DOHH2 (cell line): ENCODE measurements around the gene DTD2.
A peak's percentile ranks its signal among the peaks of the same experiment; 100 is the strongest.

Experiments
- H3F3A ChIP-seq: fragments of 200-600 bp; sonication (generic), shearing (Covaris generic); 2 replicates; pipeline ENCODE4 v1.6.0; 2016; ENCODE audit warnings: antibody characterized with exemption, mild to moderate bottlenecking; ENCODE audit not compliant: control insufficient read depth, insufficient read depth
- H3K27ac ChIP-seq: fragments of 200-600 bp; sonication (generic); 2 replicates; pipeline ENCODE4 v1.5.1; 2014; ENCODE audit warnings: low read depth, mild to moderate bottlenecking, low read length, moderate library complexity
- H3K27me3 ChIP-seq: fragments of 200-600 bp; sonication (generic); 2 replicates; pipeline ENCODE4 v1.6.1; 2014; ENCODE audit warnings: mild to moderate bottlenecking, low read length, mixed read lengths; ENCODE audit not compliant: control insufficient read depth
- H3K36me3 ChIP-seq: fragments of 200-600 bp; sonication (generic); 2 replicates; pipeline ENCODE4 v1.6.1; 2014; ENCODE audit warnings: mild to moderate bottlenecking, low read length, moderate library complexity, mixed read lengths; ENCODE audit not compliant: control insufficient read depth
- H3K4me1 ChIP-seq: fragments of 200-600 bp; sonication (generic); 2 replicates; pipeline ENCODE4 v1.6.1; 2014; ENCODE audit warnings: mild to moderate bottlenecking, low read length, mixed read lengths; ENCODE audit not compliant: control insufficient read depth
- H3K4me2 ChIP-seq: fragments of 200-600 bp; sonication (generic); 2 replicates; pipeline ENCODE4 v1.6.0; 2014; ENCODE audit warnings: mild to moderate bottlenecking, low read length, moderate library complexity
- H3K4me3 ChIP-seq: fragments of 200-600 bp; sonication (generic); 2 replicates; pipeline ENCODE4 v1.5.1; 2014; ENCODE audit warnings: mild to moderate bottlenecking, low read length, mixed read lengths
- H3K79me2 ChIP-seq: fragments of 200-600 bp; sonication (generic); 2 replicates; pipeline ENCODE4 v1.6.1; 2014; ENCODE audit warnings: mild to moderate bottlenecking, low read length, mixed read lengths; ENCODE audit not compliant: control insufficient read depth
- H3K9me2 ChIP-seq: fragments of 200-600 bp; sonication (generic); replicated peaks from 2 replicates; pipeline ENCODE4 v1.6.1; 2014; ENCODE audit warnings: mild to moderate bottlenecking, low read length, mixed read lengths; ENCODE audit not compliant: control insufficient read depth
- H3K9me3 ChIP-seq: fragments of 200-600 bp; sonication (generic); 2 replicates; pipeline ENCODE4 v1.6.1; 2014; ENCODE audit warnings: antibody characterized with exemption, low read length, mixed read lengths; ENCODE audit not compliant: control insufficient read depth, insufficient read depth
- H4K20me1 ChIP-seq: fragments of 200-600 bp; sonication (generic); 2 replicates; pipeline ENCODE4 v1.6.0; 2014; ENCODE audit warnings: low read depth, mild to moderate bottlenecking, antibody characterized with exemption, low read length, moderate library complexity; ENCODE audit not compliant: control insufficient read depth, insufficient read depth
- EZH2phosphoT487 ChIP-seq: fragments of 200-600 bp; sonication (generic); IDR thresholded peaks from 2 replicates; pipeline ENCODE4 v1.6.1; 2017; ENCODE audit warnings: borderline replicate concordance, mild to moderate bottlenecking, antibody characterized with exemption, low read length, moderate library complexity, mixed read lengths
- TF ChIP-seq, protein P1 (sequence below): fragments of 200-600 bp; sonication (generic); IDR thresholded peaks from one replicate; pipeline ENCODE4 v1.5.1; 2014; ENCODE audit warnings: antibody characterized with exemption, mild to moderate bottlenecking, low read depth, low read length; ENCODE audit not compliant: poor library complexity, severe bottlenecking

DTD2 gene

GRCh38 chr14:31421200-31421599, 36.1 kb downstream of the DTD2 start:
- no peaks in the 10 kb centered on the region for H3K9me2 ChIP-seq
- peak overlapping the region; percentile 64 for H3K4me2 ChIP-seq
- H3K79me2 ChIP-seq, result peaks cover 16% of the 10 kb centered on the region
- no peaks in the 10 kb centered on the region for H3K9me3 ChIP-seq
- peaks cover 21% of the 10 kb centered on the region for H3K4me1 ChIP-seq
- TF ChIP-seq, protein P1, sequence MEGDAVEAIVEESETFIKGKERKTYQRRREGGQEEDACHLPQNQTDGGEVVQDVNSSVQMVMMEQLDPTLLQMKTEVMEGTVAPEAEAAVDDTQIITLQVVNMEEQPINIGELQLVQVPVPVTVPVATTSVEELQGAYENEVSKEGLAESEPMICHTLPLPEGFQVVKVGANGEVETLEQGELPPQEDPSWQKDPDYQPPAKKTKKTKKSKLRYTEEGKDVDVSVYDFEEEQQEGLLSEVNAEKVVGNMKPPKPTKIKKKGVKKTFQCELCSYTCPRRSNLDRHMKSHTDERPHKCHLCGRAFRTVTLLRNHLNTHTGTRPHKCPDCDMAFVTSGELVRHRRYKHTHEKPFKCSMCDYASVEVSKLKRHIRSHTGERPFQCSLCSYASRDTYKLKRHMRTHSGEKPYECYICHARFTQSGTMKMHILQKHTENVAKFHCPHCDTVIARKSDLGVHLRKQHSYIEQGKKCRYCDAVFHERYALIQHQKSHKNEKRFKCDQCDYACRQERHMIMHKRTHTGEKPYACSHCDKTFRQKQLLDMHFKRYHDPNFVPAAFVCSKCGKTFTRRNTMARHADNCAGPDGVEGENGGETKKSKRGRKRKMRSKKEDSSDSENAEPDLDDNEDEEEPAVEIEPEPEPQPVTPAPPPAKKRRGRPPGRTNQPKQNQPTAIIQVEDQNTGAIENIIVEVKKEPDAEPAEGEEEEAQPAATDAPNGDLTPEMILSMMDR, result no peak
- no peak for TF ChIP-seq EZH2phosphoT487
- peaks cover 15% of the 10 kb centered on the region for H3F3A ChIP-seq
- H3K27me3 ChIP-seq, result no peaks in the 10 kb centered on the region
- no peaks in the 10 kb centered on the region for H4K20me1 ChIP-seq
- peak overlapping the region; percentile 91 for H3K4me3 ChIP-seq
- H3K27ac ChIP-seq, result no peak overlapping the region
- no peaks in the 10 kb centered on the region for H3K36me3 ChIP-seq

- Histone ChIP-seq H3F3A (peaks cover 15% of the 10 kb centered on the region), H3K27me3 (no peaks in the 10 kb centered on the region), H3K9me2 (no peaks in the 10 kb centered on the region), H3K36me3 (no peaks in the 10 kb centered on the region), H3K4me1 (peaks cover 21% of the 10 kb centered on the region), H3K9me3 (no peaks in the 10 kb centered on the region), H3K79me2 (peaks cover 16% of the 10 kb centered on the region), H3K27ac (0 out of 2 replicates have a peak within 1 kb of the TSS, but pooled peaks have one; percentile 4), H3K4me2 (peak within 1 kb of the TSS; percentile 64), H4K20me1 (no peaks in the 10 kb centered on the region), H3K4me3 (peak within 1 kb of the TSS; percentile 91)
- no peak for TF ChIP-seq EZH2phosphoT487
- TF ChIP-seq, protein P1, result peak; percentile 36
These were observed 36.8 kb downstream of the DTD2 start, which contains the start of gene HEATR5A for GRCh38 chr14:31420319-31421111. Gene HEATR5A (minus strand): TSS chr14:31420550. CDS start chr14:31402975, 17,575 bp downstream.

- Histone ChIP-seq H3K27me3 (no peaks in the 10 kb centered on the region), H3K9me2 (no peaks in the 10 kb centered on the region), H3K27ac (no peak overlapping the region), H3K4me1 (peaks cover 21% of the 10 kb centered on the region), H3K4me3 (peak overlapping the region; percentile 91), H3K36me3 (no peaks in the 10 kb centered on the region), H4K20me1 (no peaks in the 10 kb centered on the region), H3K4me2 (peak overlapping the region; percentile 64), H3F3A (peaks cover 15% of the 10 kb centered on the region), H3K79me2 (peaks cover 16% of the 10 kb centered on the region), H3K9me3 (no peaks in the 10 kb centered on the region)
- no peak for TF ChIP-seq EZH2phosphoT487
- TF ChIP-seq, protein P1, result no peak
These were observed 37.4 kb downstream of the DTD2 start for GRCh38 chr14:31419967-31420318.
